ENCODE data around the gene LRRC57.

GRCh38 chr15:42510258-42511006, 38.2 kb downstream of the LRRC57 start:
- no peak for TF ChIP-seq POLR2A (IDR thresholded peaks at IDR 0.05)
- no peak for TF ChIP-seq CTCF (IDR thresholded peaks at IDR 0.05)

All from testis (tissue), 2 donors.